Liver (tissue), 3 donors: ENCODE measurements around the gene PRMT7.

Experiments
- EGR1 ChIP-seq, 2 donors: IDR thresholded peaks; 2 replicates each; pipeline ENCODE4 v1.6.1; 2016 to 2018; ENCODE audit warnings: antibody characterized with exemption in 2 of 2, low read depth in 2 of 2
- SP1 ChIP-seq: IDR thresholded peaks from 2 replicates; pipeline ENCODE4 v1.6.1; 2018; ENCODE audit warnings: antibody characterized with exemption, mild to moderate bottlenecking
- TF ChIP-seq, protein P1 (sequence below): fragments of 150-350 bp; IDR thresholded peaks from 2 replicates; pipeline ENCODE4 v1.5.1; 2017; ENCODE audit warnings: improper control_type of control experiment, low read depth, low read length; ENCODE audit not compliant: missing input control
- TF ChIP-seq, protein P2 (sequence below): IDR thresholded peaks from 2 replicates; pipeline ENCODE4 v1.6.1; 2016; ENCODE audit warnings: antibody characterized with exemption
- donor health status: healthy.
- donor health status: healthy.

DNA sequence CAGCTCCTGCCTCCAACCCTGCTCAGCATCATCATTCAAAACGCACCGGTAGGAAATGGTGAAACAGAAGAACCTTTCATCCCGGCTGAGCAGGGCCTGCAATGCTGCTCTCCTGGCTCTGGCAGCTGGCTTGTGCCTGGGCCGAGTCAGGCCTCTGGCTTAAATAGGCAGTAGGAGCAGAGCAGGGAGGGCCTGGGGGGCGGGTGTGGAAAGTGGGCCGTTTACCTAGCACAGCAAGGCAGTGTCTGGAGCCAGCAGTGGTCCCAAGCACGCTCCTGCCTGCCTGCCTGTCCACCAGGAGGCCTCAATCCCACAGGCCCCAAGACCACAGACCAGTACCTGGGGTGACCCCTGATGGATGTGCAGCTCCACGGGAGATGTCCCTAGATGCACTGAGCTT lies 78.2 kb downstream of the PRMT7 start:
- TF ChIP-seq, protein P1, sequence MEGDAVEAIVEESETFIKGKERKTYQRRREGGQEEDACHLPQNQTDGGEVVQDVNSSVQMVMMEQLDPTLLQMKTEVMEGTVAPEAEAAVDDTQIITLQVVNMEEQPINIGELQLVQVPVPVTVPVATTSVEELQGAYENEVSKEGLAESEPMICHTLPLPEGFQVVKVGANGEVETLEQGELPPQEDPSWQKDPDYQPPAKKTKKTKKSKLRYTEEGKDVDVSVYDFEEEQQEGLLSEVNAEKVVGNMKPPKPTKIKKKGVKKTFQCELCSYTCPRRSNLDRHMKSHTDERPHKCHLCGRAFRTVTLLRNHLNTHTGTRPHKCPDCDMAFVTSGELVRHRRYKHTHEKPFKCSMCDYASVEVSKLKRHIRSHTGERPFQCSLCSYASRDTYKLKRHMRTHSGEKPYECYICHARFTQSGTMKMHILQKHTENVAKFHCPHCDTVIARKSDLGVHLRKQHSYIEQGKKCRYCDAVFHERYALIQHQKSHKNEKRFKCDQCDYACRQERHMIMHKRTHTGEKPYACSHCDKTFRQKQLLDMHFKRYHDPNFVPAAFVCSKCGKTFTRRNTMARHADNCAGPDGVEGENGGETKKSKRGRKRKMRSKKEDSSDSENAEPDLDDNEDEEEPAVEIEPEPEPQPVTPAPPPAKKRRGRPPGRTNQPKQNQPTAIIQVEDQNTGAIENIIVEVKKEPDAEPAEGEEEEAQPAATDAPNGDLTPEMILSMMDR, result no peak
- TF ChIP-seq SP1 (no peak), EGR1 (IDR thresholded peaks at IDR 0.05; ENCODE audit: low read depth in 2 of 2) (no peak)
- TF ChIP-seq, protein P2, sequence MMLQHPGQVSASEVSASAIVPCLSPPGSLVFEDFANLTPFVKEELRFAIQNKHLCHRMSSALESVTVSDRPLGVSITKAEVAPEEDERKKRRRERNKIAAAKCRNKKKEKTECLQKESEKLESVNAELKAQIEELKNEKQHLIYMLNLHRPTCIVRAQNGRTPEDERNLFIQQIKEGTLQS, result no peak
